GM12878 (cell line): Measurements from ENCODE around the gene TRAK2. TPM values are rescaled to one million over a fixed set of nuclear protein-coding genes. Genes with fewer than 3 reads are reported as not detected.

ENCODE experiments used
- ATAC-seq: fragments of 200-7000 bp; cut with Tn5 transposase; 3 replicates; pipeline ENCODE4 v1.9.1; 2020; ENCODE audit warnings: mild to moderate bottlenecking, moderate library complexity
- BruUV-seq: library from RNA; stranded (reverse); fragments of 400-500 nt; replicated peaks from 2 replicates; lab custom pipeline; 2021; lab: Mats Ljungman, UMichigan
- CTCF ChIA-PET: fragments of 300-600 bp; sonication (Branson Sonifier 250); formaldehyde crosslinking; extraction: SDS; loops from one replicate; lab custom pipeline; 2021; ENCODE audit warnings: inconsistent platforms; lab: Yijun Ruan, JAX
- POLR2A ChIA-PET: fragments of 350-600 bp; formaldehyde crosslinking; extraction: SDS; loops from one replicate; lab custom pipeline; 2021; ENCODE audit warnings: inconsistent platforms; lab: Charles Lee
- RAD21 ChIA-PET: fragments of 300-600 bp; sonication (Branson Sonifier 250); formaldehyde crosslinking; loops from one replicate; lab custom pipeline; 2023; ENCODE audit warnings: antibody characterized with exemption; ENCODE audit not compliant: unreplicated experiment; lab: Charles Lee
- SMC1A ChIA-PET: fragments of 300-600 bp; sonication (Branson Sonifier 250); formaldehyde crosslinking; loops from one replicate; lab custom pipeline; 2023; ENCODE audit not compliant: unreplicated experiment, uncharacterized antibody; lab: Charles Lee
- DNase-seq: peaks from one replicate; pipeline ENCODE4 v3.0.0-alpha.2; 2011; ENCODE audit warnings: low read depth, low spot score
- FAIRE-seq: peaks from 3 replicates; lab custom pipeline; 2011; peaks lifted over from hg19 to GRCh38; lab: Jason Lieb, UNC
- H2AFZ ChIP-seq: 2 replicates; pipeline ENCODE4 v1.6.0; 2011; ENCODE audit warnings: low read depth, low read length, control low read depth; ENCODE audit not compliant: control insufficient read depth
- H3K27ac ChIP-seq: 2 replicates; pipeline ENCODE4 v1.5.1; 2011; ENCODE audit warnings: control low read depth; ENCODE audit not compliant: control insufficient read depth, insufficient read depth
- H3K27me3 ChIP-seq, 2 experiments: replicated peaks in 1 of 2; 2 replicates each; pipeline versions ENCODE4 v1.6.0 to v1.6.1; 2011; ENCODE audit warnings: low read length in 1 of 2; ENCODE audit not compliant: control insufficient read depth in 2 of 2, insufficient read depth in 2 of 2
- H3K36me3 ChIP-seq, 2 experiments: 2 replicates each; pipeline ENCODE4 v1.5.1; 2011; ENCODE audit warnings: low read length in 1 of 2; ENCODE audit not compliant: control insufficient read depth in 2 of 2, insufficient read depth in 2 of 2
- H3K4me1 ChIP-seq: 2 replicates; pipeline ENCODE4 v1.6.1; 2011; ENCODE audit warnings: mild to moderate bottlenecking, low read length, moderate library complexity, mixed read lengths; ENCODE audit not compliant: control insufficient read depth, insufficient read depth
- H3K4me2 ChIP-seq: 2 replicates; pipeline ENCODE4 v1.6.0; 2011; ENCODE audit warnings: control low read depth; ENCODE audit not compliant: control insufficient read depth, insufficient read depth
- H3K4me3 ChIP-seq: fragments of 200-600 bp; sonication (generic); 2 replicates; pipeline ENCODE4 v1.5.1; 2016
- H3K79me2 ChIP-seq: 2 replicates; pipeline ENCODE4 v1.6.0; 2011; ENCODE audit warnings: low read length; ENCODE audit not compliant: control insufficient read depth, insufficient read depth
- H3K9ac ChIP-seq: 2 replicates; pipeline ENCODE4 v1.8.0; 2011; ENCODE audit warnings: low read length, control low read depth, mixed read lengths; ENCODE audit not compliant: control insufficient read depth, insufficient read depth
- H3K9me3 ChIP-seq: replicated peaks from 3 replicates; pipeline ENCODE4 v1.5.1; 2011; ENCODE audit warnings: mild to moderate bottlenecking, low read length; ENCODE audit not compliant: control insufficient read depth, insufficient read depth
- H4K20me1 ChIP-seq: 2 replicates; pipeline ENCODE4 v1.6.0; 2011; ENCODE audit not compliant: control insufficient read depth, insufficient read depth
- BRCA1 ChIP-seq: IDR thresholded peaks from 2 replicates; pipeline ENCODE4 v1.6.1; 2011; ENCODE audit warnings: low read depth, low read length, improper control_type of control experiment
- CREM ChIP-seq: IDR thresholded peaks from 2 replicates; pipeline ENCODE4 v1.6.1; 2014; ENCODE audit warnings: antibody characterized with exemption, low read depth
- EGR1 ChIP-seq, 2 experiments: IDR thresholded peaks; 1 replicate in 1 of 2; 2 replicates in 1 of 2; pipeline ENCODE4 v1.6.1; 2011 to 2012; ENCODE audit warnings: low read depth in 2 of 2, low read length in 2 of 2, borderline replicate concordance in 1 of 2, mild to moderate bottlenecking in 1 of 2, moderate library complexity in 1 of 2
- ETV6 ChIP-seq, 2 experiments: fragments of 450-650 bp in 1 of 2; IDR thresholded peaks in 1 of 2; conservative IDR thresholded peaks in 1 of 2; 2 replicates each; pipeline ENCODE4 v1.6.1; 2014; ENCODE audit warnings: antibody characterized with exemption in 1 of 2, borderline replicate concordance in 1 of 2, low read depth in 1 of 2, mild to moderate bottlenecking in 1 of 2, moderate library complexity in 1 of 2
- EZH2 ChIP-seq: IDR thresholded peaks from 2 replicates; pipeline ENCODE4 v1.6.1; 2012; ENCODE audit warnings: low read depth, mild to moderate bottlenecking, control low read depth, inconsistent platforms, low read length, borderline replicate concordance; ENCODE audit not compliant: control insufficient read depth
- FOS ChIP-seq: IDR thresholded peaks from 3 replicates; pipeline ENCODE4 v1.6.1; 2011; ENCODE audit warnings: borderline replicate concordance; ENCODE audit not compliant: insufficient read length; ENCODE audit errors: extremely low read depth
- HDAC2 ChIP-seq: fragments of 200-600 bp; sonication (generic); IDR thresholded peaks from 2 replicates; pipeline ENCODE4 v1.6.1; 2017
- KLF5 ChIP-seq: fragments of 450-650 bp; IDR thresholded peaks from 2 replicates; pipeline ENCODE4 v1.6.1; 2014; ENCODE audit warnings: mild to moderate bottlenecking; ENCODE audit not compliant: partially characterized antibody
- MEF2A ChIP-seq: IDR thresholded peaks from 2 replicates; pipeline ENCODE4 v1.6.1; 2011; ENCODE audit warnings: low read depth, mild to moderate bottlenecking, low read length, moderate library complexity; ENCODE audit not compliant: insufficient read depth
- MTA3 ChIP-seq: IDR thresholded peaks from 2 replicates; pipeline ENCODE4 v1.6.1; 2012; ENCODE audit warnings: low read length, inconsistent platforms, borderline replicate concordance
- RAD21 ChIP-seq: IDR thresholded peaks from 2 replicates; pipeline ENCODE4 v1.6.1; 2011; ENCODE audit warnings: mild to moderate bottlenecking, low read depth, low read length, moderate library complexity; ENCODE audit not compliant: insufficient read depth
- RBBP5 ChIP-seq: fragments of 200-600 bp; sonication (generic); conservative IDR thresholded peaks from 2 replicates; pipeline ENCODE4 v1.6.1; 2016
- WRNIP1 ChIP-seq: IDR thresholded peaks from 2 replicates; pipeline ENCODE4 v1.6.1; 2011; ENCODE audit warnings: low read depth, low read length, improper control_type of control experiment, borderline replicate concordance
- whole genome bisulfite sequencing: methylation state at CpG from one replicate; pipeline ENCODE4 v1.1.6; 2016; ENCODE audit warnings: low lambda C conversion rate; ENCODE audit not compliant: insufficient replicate concordance, insufficient coverage; ENCODE audit errors: missing lambda C conversion rate; 5-methylcytosine and 5-hydroxymethylcytosine counted together
- in situ Hi-C: fragments of 300-500 bp; cut with MboI; formaldehyde crosslinking; loops from 9 replicates; pipeline ENCODE4 v1.14.3; 2018; ENCODE audit warnings: mixed read lengths
- intact Hi-C: fragments of 100-400 bp; cut with micrococcal nuclease; formaldehyde crosslinking; loops from one replicate; pipeline ENCODE4 v1.14.2; 2022; ENCODE audit not compliant: unreplicated experiment
- polyA plus RNA-seq, 11 experiments: library from polyadenylated mRNA; depleted of rRNA in 4 of 11; unstranded in 6 of 11; stranded (reverse) in 5 of 11; fragments of >200 nt; fragmentation: Nextera tagmentation in 4 of 11; fragmentation: Illumina TruSeq in 1 of 11; extraction: Ambion mirVana in 4 of 11; extraction: Trizol in 1 of 11; gene quantifications; 1 replicate in 1 of 11; 2 replicates in 10 of 11; pipeline versions ENCODE4 v1.2.1 to v1.2.3, GENCODE V29; 2011 to 2016; ENCODE audit warnings: inconsistent platforms in 2 of 11, missing spikeins in 2 of 11, low read depth in 1 of 11
- total RNA-seq, 4 experiments: library from RNA; depleted of rRNA in 3 of 4; stranded (reverse); fragments of >200 nt in 3 of 4; fragmentation: Illumina TruSeq in 1 of 4; extraction: Trizol in 1 of 4; gene quantifications; 2 replicates each; pipeline versions ENCODE4 v1.2.1 to v1.2.3, GENCODE V29; 2013 to 2021
- TF ChIP-seq, protein P1 (sequence below): fragments of 450-650 bp; IDR thresholded peaks from 2 replicates; pipeline ENCODE4 v1.6.1; 2016; ENCODE audit warnings: mild to moderate bottlenecking
- TF ChIP-seq, protein P2 (sequence below): IDR thresholded peaks from 2 replicates; pipeline ENCODE4 v1.6.1; 2011; ENCODE audit warnings: borderline replicate concordance, low read depth, mild to moderate bottlenecking, moderate library complexity, mixed read lengths, low read length; ENCODE audit not compliant: insufficient read depth; ENCODE audit errors: extremely low read length
- TF ChIP-seq, protein P3 (sequence below): IDR thresholded peaks from 2 replicates; pipeline ENCODE4 v1.6.1; 2011; ENCODE audit warnings: low read depth, low read length, improper control_type of control experiment, borderline replicate concordance

The TRAK2 gene
- total and polyA plus RNA-seq, 10 of the 15 experiments (the other 5 are each of a cell fraction or from before 2014, with no cell fraction given) = 5.2 to 20.0 (median 11.8) TPM

DNA sequence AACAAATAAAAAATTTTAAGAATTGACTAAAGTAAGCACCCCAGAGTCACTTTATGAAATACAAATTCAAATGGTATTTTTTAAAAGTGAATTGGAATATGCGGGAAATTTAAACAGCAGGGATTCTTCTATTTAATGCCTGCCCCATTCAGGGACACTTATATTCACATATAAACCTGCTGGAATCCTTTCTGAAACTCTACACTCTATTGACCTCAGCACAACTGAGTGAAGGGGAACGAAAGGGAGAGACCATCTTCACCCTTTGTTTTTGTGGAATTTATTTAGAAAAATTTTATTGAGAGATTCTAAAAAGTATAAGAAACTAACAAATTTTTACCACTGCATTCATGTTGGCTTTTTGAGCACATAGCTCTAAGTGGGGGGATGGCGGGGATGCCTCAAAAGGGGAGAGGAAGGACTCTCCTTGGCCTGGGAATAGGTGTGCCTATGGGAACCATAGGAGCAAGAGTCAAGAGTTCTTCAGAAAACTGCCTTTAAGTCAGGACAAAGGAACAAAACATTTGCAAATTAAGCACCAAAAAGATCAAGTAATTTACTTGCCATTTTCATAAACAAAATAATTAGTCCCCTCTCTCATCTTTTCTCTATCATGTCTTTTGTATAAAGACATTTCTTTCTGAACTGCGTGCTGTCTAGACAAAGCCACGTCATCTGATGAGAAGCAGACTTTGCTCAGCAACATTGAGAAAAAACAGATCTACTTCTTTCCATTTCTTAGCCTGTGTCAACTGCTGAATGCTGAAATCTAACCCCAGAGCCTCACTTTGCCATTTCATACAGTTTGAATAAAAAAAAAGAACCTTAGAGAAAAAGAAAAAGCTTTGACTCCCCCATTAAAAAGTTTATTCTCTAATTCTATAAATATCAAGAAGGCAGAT, 72.5 kb downstream of the TRAK2 start:
- Histone ChIP-seq H2AFZ (no peak overlapping the region), H3K4me3 (no peak overlapping the region), H3K4me2 (no peak overlapping the region), H4K20me1 (no peaks in the 10 kb centered on the region), H3K4me1 (no peaks in the 10 kb centered on the region), H3K36me3 (peaks cover 0 to 6% of the 10 kb centered on the region in 2 experiments; a peak in 1 of 4 replicates), H3K27me3 (no peaks in the 10 kb centered on the region), H3K9ac (no peak overlapping the region), H3K79me2 (no peaks in the 10 kb centered on the region), H3K9me3 (no peaks in the 10 kb centered on the region), H3K27ac (no peak overlapping the region)
- no peak for ATAC-seq
- no peak for FAIRE-seq
- ChIA-PET RAD21 (no interaction called here), SMC1A (interaction anchor here (1.3 kb wide), 1 partner anchor 12 kb away, joined by 3 read pairs; no protein-coding TSS in a partner anchor), POLR2A (no interaction called here), CTCF (interaction anchor here (1.5 kb wide), 1 partner anchor 196 kb away, joined by 4 read pairs; the partner anchor contains the start of gene CASP10)
- in situ Hi-C loops = no loop called here
- no peak for TF ChIP-seq RBBP5
- TF ChIP-seq MTA3 = no peak
- no peak for TF ChIP-seq CREM
- no peak for TF ChIP-seq EGR1 (IDR thresholded peaks at IDR 0.05; ENCODE audit: borderline replicate concordance in 1 of 2, low read depth in 2 of 2, low read length in 2 of 2)
- no peak for TF ChIP-seq HDAC2
- TF ChIP-seq ETV6 (conservative IDR thresholded peaks at IDR 0.05 in 1 of 2, IDR thresholded peaks at IDR 0.05 in 1 of 2; ENCODE audit: borderline replicate concordance in 1 of 2, low read depth in 1 of 2) = no peak
- TF ChIP-seq, protein P1, sequence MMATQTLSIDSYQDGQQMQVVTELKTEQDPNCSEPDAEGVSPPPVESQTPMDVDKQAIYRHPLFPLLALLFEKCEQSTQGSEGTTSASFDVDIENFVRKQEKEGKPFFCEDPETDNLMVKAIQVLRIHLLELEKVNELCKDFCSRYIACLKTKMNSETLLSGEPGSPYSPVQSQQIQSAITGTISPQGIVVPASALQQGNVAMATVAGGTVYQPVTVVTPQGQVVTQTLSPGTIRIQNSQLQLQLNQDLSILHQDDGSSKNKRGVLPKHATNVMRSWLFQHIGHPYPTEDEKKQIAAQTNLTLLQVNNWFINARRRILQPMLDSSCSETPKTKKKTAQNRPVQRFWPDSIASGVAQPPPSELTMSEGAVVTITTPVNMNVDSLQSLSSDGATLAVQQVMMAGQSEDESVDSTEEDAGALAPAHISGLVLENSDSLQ = no peak
- TF ChIP-seq RAD21 = no peak
- no peak for TF ChIP-seq WRNIP1
- TF ChIP-seq, protein P2, sequence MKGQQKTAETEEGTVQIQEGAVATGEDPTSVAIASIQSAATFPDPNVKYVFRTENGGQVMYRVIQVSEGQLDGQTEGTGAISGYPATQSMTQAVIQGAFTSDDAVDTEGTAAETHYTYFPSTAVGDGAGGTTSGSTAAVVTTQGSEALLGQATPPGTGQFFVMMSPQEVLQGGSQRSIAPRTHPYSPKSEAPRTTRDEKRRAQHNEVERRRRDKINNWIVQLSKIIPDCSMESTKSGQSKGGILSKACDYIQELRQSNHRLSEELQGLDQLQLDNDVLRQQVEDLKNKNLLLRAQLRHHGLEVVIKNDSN = no peak
- TF ChIP-seq, protein P3, sequence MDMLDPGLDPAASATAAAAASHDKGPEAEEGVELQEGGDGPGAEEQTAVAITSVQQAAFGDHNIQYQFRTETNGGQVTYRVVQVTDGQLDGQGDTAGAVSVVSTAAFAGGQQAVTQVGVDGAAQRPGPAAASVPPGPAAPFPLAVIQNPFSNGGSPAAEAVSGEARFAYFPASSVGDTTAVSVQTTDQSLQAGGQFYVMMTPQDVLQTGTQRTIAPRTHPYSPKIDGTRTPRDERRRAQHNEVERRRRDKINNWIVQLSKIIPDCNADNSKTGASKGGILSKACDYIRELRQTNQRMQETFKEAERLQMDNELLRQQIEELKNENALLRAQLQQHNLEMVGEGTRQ = no peak
- no peak for TF ChIP-seq EZH2
- no peak for TF ChIP-seq BRCA1
- TF ChIP-seq KLF5 = no peak
- TF ChIP-seq FOS = no peak
- TF ChIP-seq MEF2A = no peak
- intact Hi-C loops = no loop called here
- BruUV-seq = no TSS peak
- 92% methylated on average over 5 of the region's 5 CpGs for WGBS
- no peak for DNase-seq
